HepG2 (cell line): ENCODE measurements around the gene SAPCD2. TPM values are rescaled to one million over a fixed set of nuclear protein-coding genes. Genes with fewer than 3 reads are reported as not detected.

ENCODE experiments used
- CENPX ChIP-seq: sonication (generic); formaldehyde crosslinking; IDR thresholded peaks from 2 replicates; pipeline ENCODE4 v1.9.0; 2021; ENCODE audit warnings: mild to moderate bottlenecking, missing genetic modification reagents, moderate library complexity
- KAT8 ChIP-seq: IDR thresholded peaks from 2 replicates; pipeline ENCODE4 v1.6.1; 2016; ENCODE audit warnings: missing genetic modification reagents, missing compliant biosample characterization
- NFATC3 ChIP-seq: sonication (generic); formaldehyde crosslinking; IDR thresholded peaks from 2 replicates; pipeline ENCODE4 v1.5.1; 2020; ENCODE audit warnings: mild to moderate bottlenecking, missing genetic modification reagents
- PHF21A ChIP-seq: sonication (generic); formaldehyde crosslinking; IDR thresholded peaks from 2 replicates; pipeline ENCODE4 v1.5.0; 2020; ENCODE audit warnings: mild to moderate bottlenecking, missing genetic modification reagents
- ZNF160 ChIP-seq: sonication (generic); formaldehyde crosslinking; IDR thresholded peaks from 2 replicates; pipeline ENCODE4 v1.8.0; 2022; ENCODE audit warnings: mild to moderate bottlenecking, inconsistent platforms, missing genetic modification reagents
- ZNF30 ChIP-seq: sonication (generic); formaldehyde crosslinking; IDR thresholded peaks from 2 replicates; pipeline ENCODE4 v1.5.0; 2020; ENCODE audit warnings: mild to moderate bottlenecking, missing genetic modification reagents
- ZNF317 ChIP-seq: sonication (generic); formaldehyde crosslinking; IDR thresholded peaks from 2 replicates; pipeline ENCODE4 v1.5.0; 2020; ENCODE audit warnings: mild to moderate bottlenecking, missing genetic modification reagents
- ZNF468 ChIP-seq: sonication (generic); formaldehyde crosslinking; IDR thresholded peaks from 2 replicates; pipeline ENCODE4 v1.8.0; 2022; ENCODE audit warnings: mild to moderate bottlenecking, moderate library complexity, missing genetic modification reagents
- ZSCAN31 ChIP-seq: sonication (generic); formaldehyde crosslinking; IDR thresholded peaks from 2 replicates; pipeline ENCODE4 v1.5.0; 2020; ENCODE audit warnings: low read depth, mild to moderate bottlenecking, missing genetic modification reagents
- polyA plus RNA-seq, 8 experiments: library from polyadenylated mRNA; depleted of rRNA in 3 of 8; stranded (reverse) in 7 of 8; unstranded in 1 of 8; fragments of >200 nt; fragmentation: Illumina TruSeq in 4 of 8; extraction: Trizol in 4 of 8; gene quantifications; 2 replicates each; pipeline versions ENCODE4 v1.2.1 to v1.2.3, GENCODE V29; 2011 to 2016; ENCODE audit warnings: low read depth in 4 of 8, missing spikeins in 1 of 8, mixed read lengths in 1 of 8; ENCODE audit not compliant: insufficient read depth in 1 of 8
- total RNA-seq, 5 experiments: library from RNA; depleted of rRNA; stranded (reverse); fragments of >200 nt; fragmentation: Illumina TruSeq; extraction: Trizol; gene quantifications; 2 replicates each; pipeline ENCODE4 v1.2.3, GENCODE V29; 2016; ENCODE audit warnings: low read depth in 1 of 5
- TF ChIP-seq, protein P1 (sequence below): sonication (generic); formaldehyde crosslinking; IDR thresholded peaks from 2 replicates; pipeline ENCODE4 v1.4.0; 2020; ENCODE audit warnings: mild to moderate bottlenecking, missing genetic modification reagents
- TF ChIP-seq, protein P2 (sequence below), 2 experiments: sonication (generic) in 1 of 2; formaldehyde crosslinking in 1 of 2; IDR thresholded peaks; 2 replicates each; pipeline versions ENCODE4 v1.4.0 to v1.6.1; 2018 to 2020; ENCODE audit warnings: missing genetic modification reagents in 2 of 2, borderline replicate concordance in 1 of 2, low read depth in 1 of 2, mild to moderate bottlenecking in 1 of 2, missing biosample characterization in 1 of 2
- TF ChIP-seq, protein P3 (sequence below): sonication (generic); formaldehyde crosslinking; IDR thresholded peaks from 2 replicates; pipeline ENCODE4 v1.9.0; 2022; ENCODE audit warnings: low read depth, missing genetic modification reagents
- TF ChIP-seq, protein P4 (sequence below): sonication (generic); formaldehyde crosslinking; IDR thresholded peaks from 2 replicates; pipeline ENCODE4 v1.5.1; 2020; ENCODE audit warnings: missing genetic modification reagents, mild to moderate bottlenecking, borderline replicate concordance
- TF ChIP-seq, protein P5 (sequence below): sonication (generic); formaldehyde crosslinking; IDR thresholded peaks from 2 replicates; pipeline ENCODE4 v1.4.0; 2020; ENCODE audit warnings: missing genetic modification reagents

SAPCD2 gene
- total and polyA plus RNA-seq, 2 of the 13 experiments (the other 11 are each of a cell fraction or from before 2014, with no cell fraction given), result 21.9 to 42.8 TPM

DNA sequence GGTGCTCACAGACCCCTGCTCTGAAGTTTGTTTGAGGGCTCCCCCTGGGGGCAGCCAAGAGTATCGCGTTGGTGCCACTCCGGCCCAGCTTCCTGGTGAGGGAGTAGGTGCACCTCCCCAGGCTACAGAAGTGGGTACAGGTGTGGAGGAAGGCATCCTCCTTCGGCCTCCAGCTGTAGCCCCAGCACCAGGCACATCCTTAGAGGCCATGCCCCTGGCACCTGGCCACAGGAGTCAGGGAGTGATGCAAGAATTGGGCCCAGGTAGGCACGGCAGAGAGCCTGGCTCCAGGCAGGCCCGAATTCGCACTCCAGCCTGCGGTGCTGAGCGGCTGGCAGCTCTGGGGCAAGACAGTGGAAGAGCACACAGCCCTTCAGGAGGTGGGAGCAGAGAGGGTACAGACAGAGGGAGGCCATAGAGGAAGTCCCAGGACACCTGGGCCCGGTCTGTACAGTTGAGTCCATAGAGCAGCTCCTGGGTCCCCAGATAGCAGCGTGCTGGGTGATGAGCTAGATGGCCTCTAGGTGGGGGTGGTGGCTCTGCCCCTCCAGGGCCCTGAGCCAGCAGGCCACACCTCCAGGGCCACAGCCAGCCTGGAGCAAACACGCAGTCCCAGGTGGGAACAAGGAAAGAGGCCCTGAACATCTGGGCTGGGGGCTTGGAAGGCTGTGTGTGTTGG lies 2.4 kb downstream of the SAPCD2 start (continued):
- TF ChIP-seq, protein P1, sequence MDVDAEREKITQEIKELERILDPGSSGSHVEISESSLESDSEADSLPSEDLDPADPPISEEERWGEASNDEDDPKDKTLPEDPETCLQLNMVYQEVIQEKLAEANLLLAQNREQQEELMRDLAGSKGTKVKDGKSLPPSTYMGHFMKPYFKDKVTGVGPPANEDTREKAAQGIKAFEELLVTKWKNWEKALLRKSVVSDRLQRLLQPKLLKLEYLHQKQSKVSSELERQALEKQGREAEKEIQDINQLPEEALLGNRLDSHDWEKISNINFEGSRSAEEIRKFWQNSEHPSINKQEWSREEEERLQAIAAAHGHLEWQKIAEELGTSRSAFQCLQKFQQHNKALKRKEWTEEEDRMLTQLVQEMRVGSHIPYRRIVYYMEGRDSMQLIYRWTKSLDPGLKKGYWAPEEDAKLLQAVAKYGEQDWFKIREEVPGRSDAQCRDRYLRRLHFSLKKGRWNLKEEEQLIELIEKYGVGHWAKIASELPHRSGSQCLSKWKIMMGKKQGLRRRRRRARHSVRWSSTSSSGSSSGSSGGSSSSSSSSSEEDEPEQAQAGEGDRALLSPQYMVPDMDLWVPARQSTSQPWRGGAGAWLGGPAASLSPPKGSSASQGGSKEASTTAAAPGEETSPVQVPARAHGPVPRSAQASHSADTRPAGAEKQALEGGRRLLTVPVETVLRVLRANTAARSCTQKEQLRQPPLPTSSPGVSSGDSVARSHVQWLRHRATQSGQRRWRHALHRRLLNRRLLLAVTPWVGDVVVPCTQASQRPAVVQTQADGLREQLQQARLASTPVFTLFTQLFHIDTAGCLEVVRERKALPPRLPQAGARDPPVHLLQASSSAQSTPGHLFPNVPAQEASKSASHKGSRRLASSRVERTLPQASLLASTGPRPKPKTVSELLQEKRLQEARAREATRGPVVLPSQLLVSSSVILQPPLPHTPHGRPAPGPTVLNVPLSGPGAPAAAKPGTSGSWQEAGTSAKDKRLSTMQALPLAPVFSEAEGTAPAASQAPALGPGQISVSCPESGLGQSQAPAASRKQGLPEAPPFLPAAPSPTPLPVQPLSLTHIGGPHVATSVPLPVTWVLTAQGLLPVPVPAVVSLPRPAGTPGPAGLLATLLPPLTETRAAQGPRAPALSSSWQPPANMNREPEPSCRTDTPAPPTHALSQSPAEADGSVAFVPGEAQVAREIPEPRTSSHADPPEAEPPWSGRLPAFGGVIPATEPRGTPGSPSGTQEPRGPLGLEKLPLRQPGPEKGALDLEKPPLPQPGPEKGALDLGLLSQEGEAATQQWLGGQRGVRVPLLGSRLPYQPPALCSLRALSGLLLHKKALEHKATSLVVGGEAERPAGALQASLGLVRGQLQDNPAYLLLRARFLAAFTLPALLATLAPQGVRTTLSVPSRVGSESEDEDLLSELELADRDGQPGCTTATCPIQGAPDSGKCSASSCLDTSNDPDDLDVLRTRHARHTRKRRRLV (CRISPR knock-in tag), result peak; percentile 76; the same call in 1 of the 2 replicates
- TF ChIP-seq KAT8 (CRISPR knock-in tag) (no peak; the same call in 1 of the 2 replicates), CENPX (CRISPR knock-in tag) (no peak), PHF21A (CRISPR knock-in tag) (peak; percentile 68; the same call in 1 of the 2 replicates), ZNF317 (CRISPR knock-in tag) (peak; percentile 71), ZNF30 (CRISPR knock-in tag) (0 out of 2 replicates have a peak, but pooled peaks have one; percentile 73), NFATC3 (CRISPR knock-in tag) (0 out of 2 replicates have a peak, but pooled peaks have one; percentile 48), ZNF160 (CRISPR knock-in tag) (no peak), ZSCAN31 (CRISPR knock-in tag) (peak; percentile 61; the same call in 1 of the 2 replicates), ZNF468 (CRISPR knock-in tag) (0 out of 2 replicates have a peak, but pooled peaks have one; percentile 17)
- TF ChIP-seq, protein P2, sequence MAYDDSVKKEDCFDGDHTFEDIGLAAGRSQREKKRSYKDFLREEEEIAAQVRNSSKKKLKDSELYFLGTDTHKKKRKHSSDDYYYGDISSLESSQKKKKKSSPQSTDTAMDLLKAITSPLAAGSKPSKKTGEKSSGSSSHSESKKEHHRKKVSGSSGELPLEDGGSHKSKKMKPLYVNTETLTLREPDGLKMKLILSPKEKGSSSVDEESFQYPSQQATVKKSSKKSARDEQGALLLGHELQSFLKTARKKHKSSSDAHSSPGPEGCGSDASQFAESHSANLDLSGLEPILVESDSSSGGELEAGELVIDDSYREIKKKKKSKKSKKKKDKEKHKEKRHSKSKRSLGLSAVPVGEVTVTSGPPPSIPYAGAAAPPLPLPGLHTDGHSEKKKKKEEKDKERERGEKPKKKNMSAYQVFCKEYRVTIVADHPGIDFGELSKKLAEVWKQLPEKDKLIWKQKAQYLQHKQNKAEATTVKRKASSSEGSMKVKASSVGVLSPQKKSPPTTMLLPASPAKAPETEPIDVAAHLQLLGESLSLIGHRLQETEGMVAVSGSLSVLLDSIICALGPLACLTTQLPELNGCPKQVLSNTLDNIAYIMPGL (CRISPR knock-in tag; IDR thresholded peaks at IDR 0.05; ENCODE audit: borderline replicate concordance in 1 of 2, low read depth in 1 of 2), result peak; percentile 76 to 82; a peak in 3 of 4 replicates
- TF ChIP-seq, protein P3, sequence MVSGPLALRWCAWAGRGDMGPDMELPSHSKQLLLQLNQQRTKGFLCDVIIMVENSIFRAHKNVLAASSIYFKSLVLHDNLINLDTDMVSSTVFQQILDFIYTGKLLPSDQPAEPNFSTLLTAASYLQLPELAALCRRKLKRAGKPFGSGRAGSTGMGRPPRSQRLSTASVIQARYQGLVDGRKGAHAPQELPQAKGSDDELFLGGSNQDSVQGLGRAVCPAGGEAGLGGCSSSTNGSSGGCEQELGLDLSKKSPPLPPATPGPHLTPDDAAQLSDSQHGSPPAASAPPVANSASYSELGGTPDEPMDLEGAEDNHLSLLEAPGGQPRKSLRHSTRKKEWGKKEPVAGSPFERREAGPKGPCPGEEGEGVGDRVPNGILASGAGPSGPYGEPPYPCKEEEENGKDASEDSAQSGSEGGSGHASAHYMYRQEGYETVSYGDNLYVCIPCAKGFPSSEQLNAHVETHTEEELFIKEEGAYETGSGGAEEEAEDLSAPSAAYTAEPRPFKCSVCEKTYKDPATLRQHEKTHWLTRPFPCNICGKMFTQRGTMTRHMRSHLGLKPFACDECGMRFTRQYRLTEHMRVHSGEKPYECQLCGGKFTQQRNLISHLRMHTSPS (CRISPR knock-in tag), result peak; percentile 34; the same call in 1 of the 2 replicates
- TF ChIP-seq, protein P4, sequence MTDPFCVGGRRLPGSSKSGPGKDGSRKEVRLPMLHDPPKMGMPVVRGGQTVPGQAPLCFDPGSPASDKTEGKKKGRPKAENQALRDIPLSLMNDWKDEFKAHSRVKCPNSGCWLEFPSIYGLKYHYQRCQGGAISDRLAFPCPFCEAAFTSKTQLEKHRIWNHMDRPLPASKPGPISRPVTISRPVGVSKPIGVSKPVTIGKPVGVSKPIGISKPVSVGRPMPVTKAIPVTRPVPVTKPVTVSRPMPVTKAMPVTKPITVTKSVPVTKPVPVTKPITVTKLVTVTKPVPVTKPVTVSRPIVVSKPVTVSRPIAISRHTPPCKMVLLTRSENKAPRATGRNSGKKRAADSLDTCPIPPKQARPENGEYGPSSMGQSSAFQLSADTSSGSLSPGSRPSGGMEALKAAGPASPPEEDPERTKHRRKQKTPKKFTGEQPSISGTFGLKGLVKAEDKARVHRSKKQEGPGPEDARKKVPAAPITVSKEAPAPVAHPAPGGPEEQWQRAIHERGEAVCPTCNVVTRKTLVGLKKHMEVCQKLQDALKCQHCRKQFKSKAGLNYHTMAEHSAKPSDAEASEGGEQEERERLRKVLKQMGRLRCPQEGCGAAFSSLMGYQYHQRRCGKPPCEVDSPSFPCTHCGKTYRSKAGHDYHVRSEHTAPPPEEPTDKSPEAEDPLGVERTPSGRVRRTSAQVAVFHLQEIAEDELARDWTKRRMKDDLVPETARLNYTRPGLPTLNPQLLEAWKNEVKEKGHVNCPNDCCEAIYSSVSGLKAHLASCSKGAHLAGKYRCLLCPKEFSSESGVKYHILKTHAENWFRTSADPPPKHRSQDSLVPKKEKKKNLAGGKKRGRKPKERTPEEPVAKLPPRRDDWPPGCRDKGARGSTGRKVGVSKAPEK, result no peak
- TF ChIP-seq, protein P5, sequence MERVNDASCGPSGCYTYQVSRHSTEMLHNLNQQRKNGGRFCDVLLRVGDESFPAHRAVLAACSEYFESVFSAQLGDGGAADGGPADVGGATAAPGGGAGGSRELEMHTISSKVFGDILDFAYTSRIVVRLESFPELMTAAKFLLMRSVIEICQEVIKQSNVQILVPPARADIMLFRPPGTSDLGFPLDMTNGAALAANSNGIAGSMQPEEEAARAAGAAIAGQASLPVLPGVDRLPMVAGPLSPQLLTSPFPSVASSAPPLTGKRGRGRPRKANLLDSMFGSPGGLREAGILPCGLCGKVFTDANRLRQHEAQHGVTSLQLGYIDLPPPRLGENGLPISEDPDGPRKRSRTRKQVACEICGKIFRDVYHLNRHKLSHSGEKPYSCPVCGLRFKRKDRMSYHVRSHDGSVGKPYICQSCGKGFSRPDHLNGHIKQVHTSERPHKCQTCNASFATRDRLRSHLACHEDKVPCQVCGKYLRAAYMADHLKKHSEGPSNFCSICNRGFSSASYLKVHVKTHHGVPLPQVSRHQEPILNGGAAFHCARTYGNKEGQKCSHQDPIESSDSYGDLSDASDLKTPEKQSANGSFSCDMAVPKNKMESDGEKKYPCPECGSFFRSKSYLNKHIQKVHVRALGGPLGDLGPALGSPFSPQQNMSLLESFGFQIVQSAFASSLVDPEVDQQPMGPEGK (CRISPR knock-in tag), result peak; percentile 83
